Stomach (tissue), 4 donors: ENCODE measurements around the gene NINL.

Experiments used
- CTCF ChIP-seq, 7 experiments: fragments of 450-650 bp in 4 of 7; fragments of 200-600 bp in 3 of 7; sonication (generic) in 3 of 7; IDR thresholded peaks; one replicate each; pipeline ENCODE4 v1.5.1; 2016 to 2019; ENCODE audit warnings: antibody characterized with exemption in 7 of 7, control low read depth in 2 of 7, mild to moderate bottlenecking in 1 of 7
- EP300 ChIP-seq: sonication (generic); formaldehyde crosslinking; IDR thresholded peaks from one replicate; pipeline ENCODE4 v1.6.1; 2017; ENCODE audit warnings: antibody characterized with exemption
- POLR2A ChIP-seq, 4 donors: fragments of 450-650 bp; IDR thresholded peaks; one replicate each; pipeline ENCODE4 v1.6.1; 2016; ENCODE audit warnings: antibody characterized with exemption in 4 of 4, control low read depth in 2 of 4, mild to moderate bottlenecking in 1 of 4, moderate library complexity in 1 of 4
- POLR2AphosphoS5 ChIP-seq, 3 donors: sonication (generic); formaldehyde crosslinking; IDR thresholded peaks; one replicate each; pipeline ENCODE4 v1.6.1; 2016; ENCODE audit warnings: antibody characterized with exemption in 3 of 3

GRCh38 chr20:25481235-25481917 lies 104.0 kb downstream of the NINL start:
- TF ChIP-seq POLR2AphosphoS5 (IDR thresholded peaks at IDR 0.05) (no peak), POLR2A (IDR thresholded peaks at IDR 0.05) (no peak), CTCF (IDR thresholded peaks at IDR 0.05) (no peak), EP300 (no peak)
